ENCODE results near the gene HSPG2.

DNA sequence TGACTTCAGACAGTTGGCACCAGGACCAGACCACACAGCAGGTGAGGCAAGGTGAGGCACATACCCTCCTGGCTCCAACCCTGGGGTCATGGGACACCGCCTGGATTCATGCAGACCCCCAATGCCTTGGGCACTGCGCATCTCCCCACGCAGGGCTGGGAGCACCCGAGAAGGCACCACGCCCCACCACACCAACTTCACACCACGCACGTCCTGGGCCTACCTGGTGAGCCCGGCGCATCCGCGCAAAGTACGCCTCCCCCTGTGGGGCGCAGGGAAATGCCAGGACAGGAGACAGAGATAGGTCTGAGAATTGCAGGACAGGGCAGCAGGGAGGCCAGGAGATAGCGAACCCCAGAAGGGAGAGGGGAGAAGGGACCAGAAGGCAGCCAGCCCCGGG lies 66.5 kb downstream of the HSPG2 start:
- TF ChIP-seq POLR2A (IDR thresholded peaks at IDR 0.05; ENCODE audit: insufficient read depth in 1 of 2, low read depth in 2 of 2, low read length in 2 of 2): no peak
- TF ChIP-seq, protein P1, sequence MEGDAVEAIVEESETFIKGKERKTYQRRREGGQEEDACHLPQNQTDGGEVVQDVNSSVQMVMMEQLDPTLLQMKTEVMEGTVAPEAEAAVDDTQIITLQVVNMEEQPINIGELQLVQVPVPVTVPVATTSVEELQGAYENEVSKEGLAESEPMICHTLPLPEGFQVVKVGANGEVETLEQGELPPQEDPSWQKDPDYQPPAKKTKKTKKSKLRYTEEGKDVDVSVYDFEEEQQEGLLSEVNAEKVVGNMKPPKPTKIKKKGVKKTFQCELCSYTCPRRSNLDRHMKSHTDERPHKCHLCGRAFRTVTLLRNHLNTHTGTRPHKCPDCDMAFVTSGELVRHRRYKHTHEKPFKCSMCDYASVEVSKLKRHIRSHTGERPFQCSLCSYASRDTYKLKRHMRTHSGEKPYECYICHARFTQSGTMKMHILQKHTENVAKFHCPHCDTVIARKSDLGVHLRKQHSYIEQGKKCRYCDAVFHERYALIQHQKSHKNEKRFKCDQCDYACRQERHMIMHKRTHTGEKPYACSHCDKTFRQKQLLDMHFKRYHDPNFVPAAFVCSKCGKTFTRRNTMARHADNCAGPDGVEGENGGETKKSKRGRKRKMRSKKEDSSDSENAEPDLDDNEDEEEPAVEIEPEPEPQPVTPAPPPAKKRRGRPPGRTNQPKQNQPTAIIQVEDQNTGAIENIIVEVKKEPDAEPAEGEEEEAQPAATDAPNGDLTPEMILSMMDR (CRISPR knock-in tag; IDR thresholded peaks at IDR 0.05): no peak
- TF ChIP-seq CREB1 (IDR thresholded peaks at IDR 0.05): no peak
- no peak for TF ChIP-seq CREB1 (CRISPR knock-in tag; IDR thresholded peaks at IDR 0.05)
- TF ChIP-seq, protein P2, sequence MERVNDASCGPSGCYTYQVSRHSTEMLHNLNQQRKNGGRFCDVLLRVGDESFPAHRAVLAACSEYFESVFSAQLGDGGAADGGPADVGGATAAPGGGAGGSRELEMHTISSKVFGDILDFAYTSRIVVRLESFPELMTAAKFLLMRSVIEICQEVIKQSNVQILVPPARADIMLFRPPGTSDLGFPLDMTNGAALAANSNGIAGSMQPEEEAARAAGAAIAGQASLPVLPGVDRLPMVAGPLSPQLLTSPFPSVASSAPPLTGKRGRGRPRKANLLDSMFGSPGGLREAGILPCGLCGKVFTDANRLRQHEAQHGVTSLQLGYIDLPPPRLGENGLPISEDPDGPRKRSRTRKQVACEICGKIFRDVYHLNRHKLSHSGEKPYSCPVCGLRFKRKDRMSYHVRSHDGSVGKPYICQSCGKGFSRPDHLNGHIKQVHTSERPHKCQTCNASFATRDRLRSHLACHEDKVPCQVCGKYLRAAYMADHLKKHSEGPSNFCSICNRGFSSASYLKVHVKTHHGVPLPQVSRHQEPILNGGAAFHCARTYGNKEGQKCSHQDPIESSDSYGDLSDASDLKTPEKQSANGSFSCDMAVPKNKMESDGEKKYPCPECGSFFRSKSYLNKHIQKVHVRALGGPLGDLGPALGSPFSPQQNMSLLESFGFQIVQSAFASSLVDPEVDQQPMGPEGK (CRISPR knock-in tag; IDR thresholded peaks at IDR 0.05): no peak
- TF ChIP-seq, protein P3, sequence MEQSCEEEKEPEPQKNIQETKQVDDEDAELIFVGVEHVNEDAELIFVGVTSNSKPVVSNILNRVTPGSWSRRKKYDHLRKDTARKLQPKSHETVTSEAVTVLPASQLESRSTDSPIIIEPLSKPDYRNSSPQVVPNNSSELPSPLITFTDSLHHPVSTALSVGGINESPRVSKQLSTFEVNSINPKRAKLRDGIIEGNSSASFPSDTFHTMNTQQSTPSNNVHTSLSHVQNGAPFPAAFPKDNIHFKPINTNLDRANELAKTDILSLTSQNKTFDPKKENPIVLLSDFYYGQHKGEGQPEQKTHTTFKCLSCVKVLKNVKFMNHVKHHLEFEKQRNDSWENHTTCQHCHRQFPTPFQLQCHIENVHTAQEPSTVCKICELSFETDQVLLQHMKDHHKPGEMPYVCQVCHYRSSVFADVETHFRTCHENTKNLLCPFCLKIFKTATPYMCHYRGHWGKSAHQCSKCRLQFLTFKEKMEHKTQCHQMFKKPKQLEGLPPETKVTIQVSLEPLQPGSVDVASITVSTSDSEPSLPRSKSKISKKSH (CRISPR knock-in tag; IDR thresholded peaks at IDR 0.05; ENCODE audit: borderline replicate concordance): no peak
- TF ChIP-seq TAF1 (CRISPR knock-in tag; IDR thresholded peaks at IDR 0.05): no peak
- no peak for TF ChIP-seq CCDC6 (CRISPR knock-in tag; IDR thresholded peaks at IDR 0.05)
- TF ChIP-seq MZF1 (CRISPR knock-in tag; IDR thresholded peaks at IDR 0.05; ENCODE audit: borderline replicate concordance): no peak
- TF ChIP-seq FOXM1 (CRISPR knock-in tag; IDR thresholded peaks at IDR 0.05): no peak
